HepG2 (cell line): ENCODE measurements around the gene SIGLEC7. TPM values are rescaled to one million over a fixed set of nuclear protein-coding genes. Genes with fewer than 3 reads are reported as not detected.

Experiments used
- GATA4 ChIP-seq: sonication (generic); IDR thresholded peaks from 2 replicates; pipeline ENCODE4 v1.6.1; 2016; ENCODE audit warnings: antibody characterized with exemption, low read depth, borderline replicate concordance
- HIVEP1 ChIP-seq: sonication (generic); formaldehyde crosslinking; IDR thresholded peaks from 2 replicates; pipeline ENCODE4 v1.4.0; 2020; ENCODE audit warnings: mild to moderate bottlenecking, missing genetic modification reagents
- KLF13 ChIP-seq: sonication (generic); formaldehyde crosslinking; IDR thresholded peaks from 2 replicates; pipeline ENCODE4 v1.4.0; 2020; ENCODE audit warnings: mild to moderate bottlenecking, missing genetic modification reagents
- PPARG ChIP-seq: conservative IDR thresholded peaks from 2 replicates; pipeline ENCODE4 v1.6.1; 2016; ENCODE audit warnings: missing biosample characterization, missing genetic modification reagents
- PTBP1 ChIP-seq: fragments of 200-400 bp; formaldehyde crosslinking; IDR thresholded peaks from 2 replicates; pipeline ENCODE4 v1.6.1; 2018; ENCODE audit warnings: low read length, low read depth; ENCODE audit not compliant: poor library complexity, severe bottlenecking
- RARG ChIP-seq: sonication (generic); formaldehyde crosslinking; IDR thresholded peaks from 2 replicates; pipeline ENCODE4 v1.4.0; 2020; ENCODE audit warnings: low read depth, mild to moderate bottlenecking, missing genetic modification reagents
- TBP ChIP-seq: sonication (generic); formaldehyde crosslinking; IDR thresholded peaks from 2 replicates; pipeline ENCODE4 v1.5.0; 2020; ENCODE audit warnings: missing genetic modification reagents
- ZFX ChIP-seq: sonication (generic); formaldehyde crosslinking; IDR thresholded peaks from 2 replicates; pipeline ENCODE4 v1.4.0; 2020; ENCODE audit warnings: mild to moderate bottlenecking, low read depth, missing genetic modification reagents, moderate library complexity
- polyA plus RNA-seq, 8 experiments: library from polyadenylated mRNA; depleted of rRNA in 3 of 8; stranded (reverse) in 7 of 8; unstranded in 1 of 8; fragments of >200 nt; fragmentation: Illumina TruSeq in 4 of 8; extraction: Trizol in 4 of 8; gene quantifications; 2 replicates each; pipeline versions ENCODE4 v1.2.1 to v1.2.3, GENCODE V29; 2011 to 2016; ENCODE audit warnings: low read depth in 4 of 8, missing spikeins in 1 of 8, mixed read lengths in 1 of 8; ENCODE audit not compliant: insufficient read depth in 1 of 8
- total RNA-seq, 5 experiments: library from RNA; depleted of rRNA; stranded (reverse); fragments of >200 nt; fragmentation: Illumina TruSeq; extraction: Trizol; gene quantifications; 2 replicates each; pipeline ENCODE4 v1.2.3, GENCODE V29; 2016; ENCODE audit warnings: low read depth in 1 of 5
- TF ChIP-seq, protein P1 (sequence below), 2 experiments: sonication (generic) in 1 of 2; formaldehyde crosslinking in 1 of 2; IDR thresholded peaks; 2 replicates each; pipeline versions ENCODE4 v1.6.1 to v1.9.0; 2014 to 2022; ENCODE audit warnings: antibody characterized with exemption in 1 of 2, borderline replicate concordance in 1 of 2, inconsistent platforms in 1 of 2, low read depth in 1 of 2, missing genetic modification reagents in 1 of 2
- TF ChIP-seq, protein P2 (sequence below): sonication (generic); formaldehyde crosslinking; IDR thresholded peaks from one replicate; pipeline ENCODE4 v1.5.1; 2020; ENCODE audit warnings: mild to moderate bottlenecking, missing genetic modification reagents; ENCODE audit errors: not compliant biosample characterization
- TF ChIP-seq, protein P3 (sequence below): sonication (generic); formaldehyde crosslinking; IDR thresholded peaks from 2 replicates; pipeline ENCODE4 v1.5.1; 2020; ENCODE audit warnings: missing genetic modification reagents, mild to moderate bottlenecking, borderline replicate concordance
- TF ChIP-seq, protein P4 (sequence below): IDR thresholded peaks from 2 replicates; pipeline ENCODE4 v1.6.1; 2016

The SIGLEC7 gene
- total and polyA plus RNA-seq, 2 of the 13 experiments (the other 11 are each of a cell fraction or from before 2014, with no cell fraction given), result not detected

DNA sequence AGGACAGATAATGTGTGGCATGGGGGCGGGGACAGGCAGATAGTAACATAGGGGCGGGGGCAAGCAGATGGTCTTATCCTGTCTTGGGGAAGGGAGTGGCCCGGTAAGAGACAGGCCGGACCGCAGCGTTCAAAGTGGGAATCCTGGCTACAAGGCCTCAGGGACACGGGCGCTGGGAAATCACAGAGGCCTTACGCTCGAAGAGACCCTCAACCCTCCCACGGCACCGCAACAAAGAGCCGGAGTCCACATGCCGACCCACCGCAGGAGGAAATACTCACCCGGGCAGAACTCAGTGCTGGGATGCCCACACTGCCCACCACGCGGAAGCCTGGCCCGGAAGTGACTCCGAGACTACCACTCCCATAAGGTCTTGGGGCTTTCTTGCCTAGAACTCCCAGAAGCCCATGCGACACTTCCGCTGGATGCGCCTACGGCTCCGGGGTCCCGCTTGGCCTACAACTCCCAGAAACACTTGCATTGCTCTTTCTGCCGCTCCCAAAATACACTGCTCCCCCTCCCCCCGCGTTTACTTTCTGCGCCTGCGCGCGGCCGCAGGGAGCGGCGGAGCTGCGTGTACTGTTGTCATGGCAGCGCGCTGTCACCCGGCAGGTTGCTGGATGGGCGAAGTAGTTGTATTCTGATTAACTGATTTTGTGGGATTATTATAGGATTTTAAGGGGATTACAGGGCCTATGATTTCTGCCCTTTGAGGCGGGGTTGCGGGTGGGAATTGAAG is 33.9 kb upstream of the SIGLEC7 start, which contains the start of gene CTU1 (continued):
- TF ChIP-seq HIVEP1 (CRISPR knock-in tag) (no peak), PPARG (CRISPR knock-in tag) (no peak), ZFX (peak; percentile 95), RARG (no peak), TBP (CRISPR knock-in tag) (no peak), GATA4 (no peak), KLF13 (CRISPR knock-in tag) (no peak), PTBP1 (no peak)
- TF ChIP-seq, protein P1, sequence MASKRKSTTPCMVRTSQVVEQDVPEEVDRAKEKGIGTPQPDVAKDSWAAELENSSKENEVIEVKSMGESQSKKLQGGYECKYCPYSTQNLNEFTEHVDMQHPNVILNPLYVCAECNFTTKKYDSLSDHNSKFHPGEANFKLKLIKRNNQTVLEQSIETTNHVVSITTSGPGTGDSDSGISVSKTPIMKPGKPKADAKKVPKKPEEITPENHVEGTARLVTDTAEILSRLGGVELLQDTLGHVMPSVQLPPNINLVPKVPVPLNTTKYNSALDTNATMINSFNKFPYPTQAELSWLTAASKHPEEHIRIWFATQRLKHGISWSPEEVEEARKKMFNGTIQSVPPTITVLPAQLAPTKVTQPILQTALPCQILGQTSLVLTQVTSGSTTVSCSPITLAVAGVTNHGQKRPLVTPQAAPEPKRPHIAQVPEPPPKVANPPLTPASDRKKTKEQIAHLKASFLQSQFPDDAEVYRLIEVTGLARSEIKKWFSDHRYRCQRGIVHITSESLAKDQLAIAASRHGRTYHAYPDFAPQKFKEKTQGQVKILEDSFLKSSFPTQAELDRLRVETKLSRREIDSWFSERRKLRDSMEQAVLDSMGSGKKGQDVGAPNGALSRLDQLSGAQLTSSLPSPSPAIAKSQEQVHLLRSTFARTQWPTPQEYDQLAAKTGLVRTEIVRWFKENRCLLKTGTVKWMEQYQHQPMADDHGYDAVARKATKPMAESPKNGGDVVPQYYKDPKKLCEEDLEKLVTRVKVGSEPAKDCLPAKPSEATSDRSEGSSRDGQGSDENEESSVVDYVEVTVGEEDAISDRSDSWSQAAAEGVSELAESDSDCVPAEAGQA (IDR thresholded peaks at IDR 0.05; ENCODE audit: low read depth), result no peak
- TF ChIP-seq, protein P1 (CRISPR knock-in tag; IDR thresholded peaks at IDR 0.05; ENCODE audit: borderline replicate concordance), result no peak
- TF ChIP-seq, protein P2, sequence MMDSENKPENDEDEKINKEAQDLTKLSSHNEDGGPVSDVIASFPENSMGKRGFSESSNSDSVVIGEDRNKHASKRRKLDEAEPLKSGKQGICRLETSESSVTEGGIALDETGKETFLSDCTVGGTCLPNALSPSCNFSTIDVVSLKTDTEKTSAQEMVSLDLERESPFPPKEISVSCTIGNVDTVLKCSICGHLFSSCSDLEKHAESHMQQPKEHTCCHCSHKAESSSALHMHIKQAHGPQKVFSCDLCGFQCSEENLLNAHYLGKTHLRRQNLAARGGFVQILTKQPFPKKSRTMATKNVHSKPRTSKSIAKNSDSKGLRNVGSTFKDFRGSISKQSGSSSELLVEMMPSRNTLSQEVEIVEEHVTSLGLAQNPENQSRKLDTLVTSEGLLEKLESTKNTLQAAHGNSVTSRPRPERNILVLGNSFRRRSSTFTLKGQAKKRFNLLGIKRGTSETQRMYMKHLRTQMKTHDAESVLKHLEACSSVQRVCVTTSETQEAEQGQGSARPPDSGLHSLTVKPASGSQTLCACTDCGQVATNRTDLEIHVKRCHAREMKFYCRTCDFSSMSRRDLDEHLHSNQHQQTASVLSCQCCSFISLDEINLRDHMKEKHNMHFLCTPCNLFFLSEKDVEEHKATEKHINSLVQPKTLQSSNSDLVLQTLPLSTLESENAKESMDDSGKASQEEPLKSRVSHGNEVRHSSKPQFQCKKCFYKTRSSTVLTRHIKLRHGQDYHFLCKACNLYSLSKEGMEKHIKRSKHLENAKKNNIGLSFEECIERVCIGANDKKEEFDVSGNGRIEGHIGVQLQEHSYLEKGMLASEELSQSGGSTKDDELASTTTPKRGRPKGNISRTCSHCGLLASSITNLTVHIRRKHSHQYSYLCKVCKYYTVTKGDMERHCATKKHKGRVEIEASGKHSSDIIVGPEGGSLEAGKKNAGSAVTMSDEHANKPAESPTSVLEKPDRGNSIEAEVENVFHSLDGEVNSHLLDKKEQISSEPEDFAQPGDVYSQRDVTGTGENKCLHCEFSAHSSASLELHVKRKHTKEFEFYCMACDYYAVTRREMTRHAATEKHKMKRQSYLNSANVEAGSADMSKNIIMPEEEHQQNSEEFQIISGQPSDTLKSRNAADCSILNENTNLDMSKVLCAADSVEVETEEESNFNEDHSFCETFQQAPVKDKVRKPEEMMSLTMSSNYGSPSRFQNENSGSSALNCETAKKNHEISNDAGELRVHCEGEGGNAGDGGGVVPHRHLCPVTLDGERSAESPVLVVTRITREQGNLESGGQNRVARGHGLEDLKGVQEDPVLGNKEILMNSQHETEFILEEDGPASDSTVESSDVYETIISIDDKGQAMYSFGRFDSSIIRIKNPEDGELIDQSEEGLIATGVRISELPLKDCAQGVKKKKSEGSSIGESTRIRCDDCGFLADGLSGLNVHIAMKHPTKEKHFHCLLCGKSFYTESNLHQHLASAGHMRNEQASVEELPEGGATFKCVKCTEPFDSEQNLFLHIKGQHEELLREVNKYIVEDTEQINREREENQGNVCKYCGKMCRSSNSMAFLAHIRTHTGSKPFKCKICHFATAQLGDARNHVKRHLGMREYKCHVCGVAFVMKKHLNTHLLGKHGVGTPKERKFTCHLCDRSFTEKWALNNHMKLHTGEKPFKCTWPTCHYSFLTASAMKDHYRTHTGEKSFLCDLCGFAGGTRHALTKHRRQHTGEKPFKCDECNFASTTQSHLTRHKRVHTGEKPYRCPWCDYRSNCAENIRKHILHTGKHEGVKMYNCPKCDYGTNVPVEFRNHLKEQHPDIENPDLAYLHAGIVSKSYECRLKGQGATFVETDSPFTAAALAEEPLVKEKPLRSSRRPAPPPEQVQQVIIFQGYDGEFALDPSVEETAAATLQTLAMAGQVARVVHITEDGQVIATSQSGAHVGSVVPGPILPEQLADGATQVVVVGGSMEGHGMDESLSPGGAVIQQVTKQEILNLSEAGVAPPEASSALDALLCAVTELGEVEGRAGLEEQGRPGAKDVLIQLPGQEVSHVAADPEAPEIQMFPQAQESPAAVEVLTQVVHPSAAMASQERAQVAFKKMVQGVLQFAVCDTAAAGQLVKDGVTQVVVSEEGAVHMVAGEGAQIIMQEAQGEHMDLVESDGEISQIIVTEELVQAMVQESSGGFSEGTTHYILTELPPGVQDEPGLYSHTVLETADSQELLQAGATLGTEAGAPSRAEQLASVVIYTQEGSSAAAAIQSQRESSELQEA (CRISPR knock-in tag), result no peak
- TF ChIP-seq, protein P3, sequence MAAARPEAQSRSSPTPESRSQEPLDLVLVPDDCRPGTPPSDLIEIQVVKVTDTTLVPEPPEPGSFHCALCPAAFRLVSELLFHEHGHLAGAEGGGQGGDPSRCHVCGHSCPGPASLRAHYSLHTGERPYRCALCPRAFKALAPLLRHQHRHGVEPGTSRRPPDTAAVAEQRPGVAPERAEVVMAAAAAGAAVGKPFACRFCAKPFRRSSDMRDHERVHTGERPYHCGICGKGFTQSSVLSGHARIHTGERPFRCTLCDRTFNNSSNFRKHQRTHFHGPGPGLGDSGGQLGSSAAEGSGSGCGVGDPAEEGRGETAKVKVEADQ (CRISPR knock-in tag), result no peak
- TF ChIP-seq, protein P4, sequence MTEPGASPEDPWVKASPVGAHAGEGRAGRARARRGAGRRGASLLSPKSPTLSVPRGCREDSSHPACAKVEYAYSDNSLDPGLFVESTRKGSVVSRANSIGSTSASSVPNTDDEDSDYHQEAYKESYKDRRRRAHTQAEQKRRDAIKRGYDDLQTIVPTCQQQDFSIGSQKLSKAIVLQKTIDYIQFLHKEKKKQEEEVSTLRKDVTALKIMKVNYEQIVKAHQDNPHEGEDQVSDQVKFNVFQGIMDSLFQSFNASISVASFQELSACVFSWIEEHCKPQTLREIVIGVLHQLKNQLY (CRISPR knock-in tag), result no peak
